GM23248 (cell line): ENCODE results near the gene PHF21A. TPM values are rescaled to one million over a fixed set of nuclear protein-coding genes. Genes with fewer than 3 reads are reported as not detected.

Experiments
- DNase-seq: peaks from one replicate; pipeline ENCODE4 v3.0.0-alpha.2; 2015
- H2AFZ ChIP-seq: fragments of 200-600 bp; sonication (generic); 2 replicates; pipeline ENCODE4 v1.6.1; 2016; ENCODE audit warnings: antibody characterized with exemption
- H3F3A ChIP-seq: fragments of 200-600 bp; sonication (generic); 2 replicates; pipeline ENCODE4 v1.6.1; 2016; ENCODE audit warnings: mild to moderate bottlenecking, antibody characterized with exemption, mixed run types; ENCODE audit not compliant: insufficient read depth
- H3K27ac ChIP-seq: fragments of 200-600 bp; sonication (generic); 2 replicates; pipeline ENCODE4 v1.5.1; 2016; ENCODE audit warnings: mild to moderate bottlenecking
- H3K27me3 ChIP-seq: fragments of 200-600 bp; sonication (generic); replicated peaks from 2 replicates; pipeline ENCODE4 v1.6.1; 2016; ENCODE audit warnings: mild to moderate bottlenecking; ENCODE audit not compliant: insufficient read depth
- H3K36me3 ChIP-seq: fragments of 200-600 bp; sonication (generic); 2 replicates; pipeline ENCODE4 v1.6.1; 2016; ENCODE audit warnings: low read depth, mild to moderate bottlenecking
- H3K4me1 ChIP-seq: fragments of 200-600 bp; sonication (generic); 2 replicates; pipeline ENCODE4 v1.6.1; 2016; ENCODE audit warnings: mild to moderate bottlenecking; ENCODE audit not compliant: insufficient read depth
- H3K4me2 ChIP-seq: fragments of 200-600 bp; sonication (generic); one replicate; pipeline ENCODE4 v1.6.1; 2016; ENCODE audit warnings: mild to moderate bottlenecking; ENCODE audit not compliant: unreplicated experiment
- H3K4me3 ChIP-seq: fragments of 200-600 bp; sonication (generic); 2 replicates; pipeline ENCODE4 v1.5.1; 2016; ENCODE audit warnings: mild to moderate bottlenecking
- H3K79me2 ChIP-seq: fragments of 200-600 bp; sonication (generic); 2 replicates; pipeline ENCODE4 v1.6.1; 2016; ENCODE audit warnings: mild to moderate bottlenecking; ENCODE audit not compliant: insufficient read depth
- H3K9ac ChIP-seq: fragments of 200-600 bp; sonication (generic); 2 replicates; pipeline ENCODE4 v1.6.1; 2016; ENCODE audit warnings: mild to moderate bottlenecking
- H3K9me2 ChIP-seq: fragments of 200-600 bp; sonication (generic); 2 replicates; pipeline ENCODE4 v1.6.1; 2016; ENCODE audit warnings: mixed run types, mild to moderate bottlenecking, moderate library complexity; ENCODE audit not compliant: insufficient read depth
- H3K9me3 ChIP-seq: fragments of 200-600 bp; sonication (generic); one replicate; pipeline ENCODE4 v1.6.1; 2017; ENCODE audit warnings: low read depth
- H4K20me1 ChIP-seq: fragments of 200-600 bp; sonication (generic); 2 replicates; pipeline ENCODE4 v1.6.0; 2016; ENCODE audit not compliant: insufficient read depth
- EZH2 ChIP-seq: fragments of 200-600 bp; sonication (generic); IDR thresholded peaks from 2 replicates; pipeline ENCODE4 v1.6.1; 2018; ENCODE audit warnings: antibody characterized with exemption, mild to moderate bottlenecking; ENCODE audit not compliant: insufficient read depth, poor library complexity, severe bottlenecking
- EZH2phosphoT487 ChIP-seq: fragments of 200-600 bp; sonication (generic); IDR thresholded peaks from 2 replicates; pipeline ENCODE4 v1.6.1; 2018; ENCODE audit warnings: antibody characterized with exemption, moderate library complexity, mild to moderate bottlenecking, low read depth; ENCODE audit not compliant: insufficient read depth
- WGBS, 2 experiments: methylation state at CpG; one replicate each; pipeline ENCODE4 v1.1.6; 2015 to 2017; ENCODE audit warnings: low lambda C conversion rate in 2 of 2, low coverage in 1 of 2; ENCODE audit errors: missing lambda C conversion rate in 2 of 2; 5-methylcytosine and 5-hydroxymethylcytosine counted together
- in situ Hi-C: fragments of 300-500 bp; cut with MboI; formaldehyde crosslinking; loops from 2 replicates; pipeline ENCODE4 v1.15.0; 2020
- polyA plus RNA-seq: library from polyadenylated mRNA; unstranded; fragments of >200 nt; fragmentation: Nextera tagmentation; extraction: Ambion mirVana; gene quantifications from 2 replicates; pipeline ENCODE4 v1.2.1, GENCODE V29; 2016
- total RNA-seq: library from RNA; depleted of rRNA; stranded (reverse); fragments of >200 nt; shearing (Covaris generic); gene quantifications from 2 replicates; pipeline ENCODE4 v1.2.3, GENCODE V29; 2014

Gene PHF21A
- total and polyA plus RNA-seq, 2 experiments from 2014 or later: 11.2 to 17.0 TPM

DNA sequence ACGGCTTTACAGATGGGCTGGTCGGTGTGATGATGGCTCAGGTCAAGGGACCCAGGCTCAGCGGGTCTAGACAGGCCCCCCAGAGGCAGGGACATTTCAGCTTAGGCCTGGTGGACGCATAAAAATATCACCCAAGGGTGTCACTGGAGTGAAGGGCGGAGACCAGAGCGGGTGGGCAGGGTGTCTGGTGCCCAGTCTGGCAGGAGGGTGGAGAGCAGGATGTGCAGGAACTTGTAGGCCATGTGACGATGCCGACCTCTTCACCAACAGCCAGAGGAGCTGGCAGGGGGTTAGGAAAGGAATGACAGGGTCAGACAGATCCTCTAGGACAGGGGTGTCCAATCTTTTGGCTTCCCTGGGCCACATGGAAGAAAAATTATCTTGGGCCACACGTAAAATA lies 231.3 kb downstream of the PHF21A start:
- no peak for DNase-seq
- WGBS, 2 experiments: 67 to 76% methylated on average over 9 of the region's 9 CpGs
- Histone ChIP-seq H2AFZ (no peak overlapping the region), H3F3A (no peaks in the 10 kb centered on the region), H3K9me2 (no peaks in the 10 kb centered on the region), H3K9ac (no peak overlapping the region), H3K9me3 (no peaks in the 10 kb centered on the region), H3K79me2 (no peaks in the 10 kb centered on the region), H3K27ac (no peak overlapping the region), H3K27me3 (no peaks in the 10 kb centered on the region), H3K4me2 (no peak overlapping the region), H3K4me3 (no peak overlapping the region), H3K4me1 (no peaks in the 10 kb centered on the region), H3K36me3 (no peaks in the 10 kb centered on the region), H4K20me1 (no peaks in the 10 kb centered on the region)
- in situ Hi-C loops: no loop called here
- TF ChIP-seq EZH2phosphoT487: no peak
- no peak for TF ChIP-seq EZH2

GRCh38 chr11:45889555-45889954 lies 231.7 kb downstream of the PHF21A start:
- no peaks in the 10 kb centered on the region for H3K27me3 ChIP-seq
- no peaks in the 10 kb centered on the region for H3K4me1 ChIP-seq
- H3F3A ChIP-seq: no peaks in the 10 kb centered on the region
- no peaks in the 10 kb centered on the region for H3K9me2 ChIP-seq
- no peak overlapping the region for H3K9ac ChIP-seq
- no peak overlapping the region for H3K4me3 ChIP-seq
- H2AFZ ChIP-seq: no peak overlapping the region
- TF ChIP-seq EZH2: no peak
- WGBS, 2 experiments: 68 to 74% methylated on average over 8 of the region's 8 CpGs
- H3K36me3 ChIP-seq: no peaks in the 10 kb centered on the region
- no peaks in the 10 kb centered on the region for H4K20me1 ChIP-seq
- H3K79me2 ChIP-seq: no peaks in the 10 kb centered on the region
- DNase-seq: no peak
- in situ Hi-C loops: no loop called here
- no peaks in the 10 kb centered on the region for H3K9me3 ChIP-seq
- no peak overlapping the region for H3K4me2 ChIP-seq
- no peak overlapping the region for H3K27ac ChIP-seq

- TF ChIP-seq EZH2 (no peak), EZH2phosphoT487 (no peak)
- Histone ChIP-seq H3K27ac (no peak overlapping the region), H3K4me2 (no peak overlapping the region), H3K9me2 (no peaks in the 10 kb centered on the region), H3K79me2 (no peaks in the 10 kb centered on the region), H3K27me3 (no peaks in the 10 kb centered on the region), H3F3A (no peaks in the 10 kb centered on the region), H2AFZ (no peak overlapping the region), H3K4me1 (no peaks in the 10 kb centered on the region), H3K9ac (no peak overlapping the region), H3K36me3 (no peaks in the 10 kb centered on the region), H3K9me3 (no peaks in the 10 kb centered on the region), H4K20me1 (no peaks in the 10 kb centered on the region), H3K4me3 (no peak overlapping the region)
- in situ Hi-C loops: no loop called here
- no peak for DNase-seq
- WGBS, 2 experiments: 65 to 72% methylated on average over 10 of the region's 10 CpGs
Measured at GRCh38 chr11:45887587-45887986, 233.7 kb downstream of the PHF21A start.

DNA sequence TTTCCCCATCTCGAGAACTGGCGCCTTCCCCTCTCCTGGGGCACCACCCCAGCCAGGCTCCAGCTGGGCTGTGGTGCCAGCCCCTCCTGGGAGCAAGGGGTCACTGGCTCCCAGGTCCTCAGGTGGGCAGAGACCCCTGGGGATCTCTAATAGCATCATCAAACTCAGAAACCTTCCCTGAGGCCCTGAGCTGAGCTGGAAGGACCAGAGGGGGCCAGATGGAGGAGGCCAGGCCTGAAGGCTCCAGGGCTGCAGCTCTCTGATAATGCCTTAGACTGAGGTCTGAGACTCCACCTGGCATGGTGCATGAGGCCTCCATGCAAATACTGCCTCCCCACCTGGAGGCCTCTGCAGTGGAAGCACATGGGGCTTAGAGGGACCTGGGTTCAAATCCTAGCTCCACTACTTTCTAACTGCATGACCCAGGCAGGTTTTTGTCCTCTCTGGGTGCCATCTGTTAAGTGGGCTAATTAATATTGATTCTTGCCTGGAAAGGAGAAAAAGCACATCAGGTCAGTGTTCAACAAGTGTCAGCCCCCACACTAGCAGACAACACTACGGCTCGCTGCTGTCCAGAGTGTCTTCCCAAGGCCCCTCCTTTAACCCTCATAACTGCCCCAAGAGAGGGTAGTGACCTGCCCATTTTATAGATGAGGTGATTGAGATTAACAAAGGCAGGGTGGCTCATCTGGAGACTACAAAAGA lies 234.3 kb downstream of the PHF21A start:
- in situ Hi-C loops: no loop called here

More for the DNA sequence above, 234.3 kb downstream of the PHF21A start:
- Histone ChIP-seq H4K20me1 (no peaks in the 10 kb centered on the region), H3K79me2 (no peaks in the 10 kb centered on the region), H3F3A (no peaks in the 10 kb centered on the region), H3K36me3 (no peaks in the 10 kb centered on the region), H2AFZ (no peak overlapping the region), H3K4me2 (no peak overlapping the region), H3K9ac (no peak overlapping the region), H3K4me1 (no peaks in the 10 kb centered on the region), H3K27ac (no peak overlapping the region), H3K4me3 (no peak overlapping the region), H3K9me2 (no peaks in the 10 kb centered on the region), H3K27me3 (no peaks in the 10 kb centered on the region), H3K9me3 (no peaks in the 10 kb centered on the region)
- WGBS, 2 experiments: 62 to 79% methylated on average over 4 of the region's 4 CpGs
- DNase-seq: no peak
- TF ChIP-seq EZH2phosphoT487 (no peak), EZH2 (no peak)
